HG03521 (cell line): ENCODE results near the gene SETD5.

Source experiments
- ATAC-seq: cut with Tn5 transposase; IDR thresholded peaks from one replicate; pipeline ENCODE4 v1.9.1; 2021; ENCODE audit warnings: mild to moderate bottlenecking, moderate library complexity; ENCODE audit not compliant: unreplicated experiment

SETD5 gene

GRCh38 chr3:9397332-9397905, at the start of gene SETD5:
TSS of gene SETD5 (plus strand) at chr3:9397615. CDS start at chr3:9428939, 31,324 bp downstream.
- ATAC-seq = peak; percentile 48

- ATAC-seq = no peak
These were observed 49.5 kb upstream of the SETD5 start for GRCh38 chr3:9347887-9348286.

GRCh38 chr3:9349321-9350117, 47.9 kb upstream of the SETD5 start:
- ATAC-seq = no peak

- no peak for ATAC-seq
These were observed 45.7 kb upstream of the SETD5 start for GRCh38 chr3:9351709-9352126.

GRCh38 chr3:9352917-9353752, 44.3 kb upstream of the SETD5 start:
- no peak for ATAC-seq

GRCh38 chr3:9361691-9362388, 35.6 kb upstream of the SETD5 start:
- no peak for ATAC-seq

- ATAC-seq = peak; percentile 93
These were observed 34.5 kb upstream of the SETD5 start, which contains the start of gene THUMPD3 for GRCh38 chr3:9362731-9363530. TSS of gene THUMPD3 (plus strand) at chr3:9363054. CDS start at chr3:9365069, 2,015 bp downstream.

- no peak for ATAC-seq
These were observed 27.9 kb upstream of the SETD5 start for GRCh38 chr3:9369508-9369907.

- ATAC-seq = no peak
These were observed 23.9 kb upstream of the SETD5 start for GRCh38 chr3:9373465-9373864.

GRCh38 chr3:9377981-9378380, 19.4 kb upstream of the SETD5 start:
- no peak for ATAC-seq

GRCh38 chr3:9379327-9379726, 18.1 kb upstream of the SETD5 start:
- no peak for ATAC-seq

GRCh38 chr3:9380014-9380413, 17.4 kb upstream of the SETD5 start:
- ATAC-seq = no peak

GRCh38 chr3:9384141-9384828, 13.1 kb upstream of the SETD5 start:
- no peak for ATAC-seq

- no peak for ATAC-seq
These were observed 12.0 kb upstream of the SETD5 start for GRCh38 chr3:9385187-9386077.

GRCh38 chr3:9386078-9386459, 11.3 kb upstream of the SETD5 start:
- no peak for ATAC-seq

GRCh38 chr3:9386501-9387321, 10.7 kb upstream of the SETD5 start:
- no peak for ATAC-seq

- no peak for ATAC-seq
These were observed 10.1 kb upstream of the SETD5 start for GRCh38 chr3:9387322-9387655.

GRCh38 chr3:9388142-9388541, 9.3 kb upstream of the SETD5 start:
- ATAC-seq = no peak
